ENCODE data around the gene PRDX5. TPM values are rescaled to one million over a fixed set of nuclear protein-coding genes. Genes with fewer than 3 reads are reported as not detected.
A peak's percentile ranks its signal among the peaks of the same experiment; 100 is the strongest.

PRDX5 gene
- total RNA-seq, 6 experiments from 2014 or later: 84.0 to 172 (median 89.3) TPM

GRCh38 chr11:64327375-64327774 is 9.5 kb downstream of the PRDX5 start:
- no peak for TF ChIP-seq CTCF (IDR thresholded peaks at IDR 0.05)
- TF ChIP-seq POLR2A (IDR thresholded peaks at IDR 0.05): no peak
- H3K4me3 ChIP-seq: no peak overlapping the region
- H3K27me3 ChIP-seq: no peaks in the 10 kb centered on the region
- no peak for DNase-seq
- no peaks in the 10 kb centered on the region for H3K4me1 ChIP-seq
- 67% methylated on average over 1 of the region's 2 CpGs for WGBS (ENCODE audit: insufficient coverage, low coverage, low lambda C conversion rate, missing lambda C conversion rate)
- intact Hi-C loops (cut with DNase I): no loop called here
- H3K9me3 ChIP-seq: no peaks in the 10 kb centered on the region
- H3K27ac ChIP-seq: no peak overlapping the region
- ATAC-seq: no peak
- H3K36me3 ChIP-seq: no peaks in the 10 kb centered on the region

- TF ChIP-seq CTCF (IDR thresholded peaks at IDR 0.05): no peak
- no peak for TF ChIP-seq POLR2A (IDR thresholded peaks at IDR 0.05)
- H3K4me1 ChIP-seq: no peaks in the 10 kb centered on the region
- ATAC-seq (no peak), DNase-seq (no peak)
- no peak overlapping the region for H3K4me3 ChIP-seq
- WGBS (ENCODE audit: insufficient coverage, low coverage, low lambda C conversion rate, missing lambda C conversion rate): 84% methylated on average over 3 of the region's 3 CpGs
- H3K36me3 ChIP-seq: no peaks in the 10 kb centered on the region
- H3K27me3 ChIP-seq: no peaks in the 10 kb centered on the region
- intact Hi-C loops (cut with DNase I): no loop called here
- no peaks in the 10 kb centered on the region for H3K9me3 ChIP-seq
- H3K27ac ChIP-seq: no peak overlapping the region
Measured at GRCh38 chr11:64327993-64328392, 10.1 kb downstream of the PRDX5 start.

GRCh38 chr11:64330888-64331287 is 13.0 kb downstream of the PRDX5 start:
- intact Hi-C loops (cut with DNase I): no loop called here
- DNase-seq: no peak

GRCh38 chr11:64331569-64332371 is 13.8 kb downstream of the PRDX5 start:
- no peaks in the 10 kb centered on the region for H3K36me3 ChIP-seq
- intact Hi-C loops (cut with DNase I): no loop called here
- H3K27ac ChIP-seq: no peak overlapping the region
- DNase-seq (peak; percentile 64 to 74 (median 71)), ATAC-seq (peak; percentile 71 to 83 (median 74))
- H3K4me3 ChIP-seq: no peak overlapping the region
- no peaks in the 10 kb centered on the region for H3K4me1 ChIP-seq
- no peaks in the 10 kb centered on the region for H3K9me3 ChIP-seq
- WGBS (ENCODE audit: insufficient coverage, low coverage, low lambda C conversion rate, missing lambda C conversion rate): 53% methylated on average over 9 of the region's 20 CpGs
- TF ChIP-seq POLR2A (IDR thresholded peaks at IDR 0.05) (no peak), CTCF (IDR thresholded peaks at IDR 0.05) (peak; percentile 28 to 39 (median 29))
- H3K27me3 ChIP-seq: no peaks in the 10 kb centered on the region

More at GRCh38 chr11:64330888-64331287, 13.0 kb downstream of the PRDX5 start:
- Histone ChIP-seq H3K36me3 (no peaks in the 10 kb centered on the region), H3K4me1 (no peaks in the 10 kb centered on the region), H3K27ac (no peak overlapping the region), H3K4me3 (no peak overlapping the region), H3K9me3 (no peaks in the 10 kb centered on the region), H3K27me3 (no peaks in the 10 kb centered on the region)
- no peak for ATAC-seq
- TF ChIP-seq CTCF (IDR thresholded peaks at IDR 0.05): no peak
- no peak for TF ChIP-seq POLR2A (IDR thresholded peaks at IDR 0.05)
- 63% methylated on average over 2 of the region's 11 CpGs for WGBS (ENCODE audit: insufficient coverage, low coverage, low lambda C conversion rate, missing lambda C conversion rate)

All from right lobe of liver (tissue), 6 donors.